ENCODE results near the gene OTOP3.

The OTOP3 gene

GRCh38 chr17:74943808-74944522 lies 8.3 kb downstream of the OTOP3 start:
- no peak for FAIRE-seq

GRCh38 chr17:74945543-74945942 lies 9.8 kb downstream of the OTOP3 start:
- FAIRE-seq: no peak

GRCh38 chr17:74946641-74947040 lies 10.9 kb downstream of the OTOP3 start:
- no peak for FAIRE-seq

GRCh38 chr17:74947041-74947754 lies 11.5 kb downstream of the OTOP3 start:
- no peak for FAIRE-seq

- FAIRE-seq: no peak
Measured at GRCh38 chr17:74949455-74950115, 13.9 kb downstream of the OTOP3 start.

GRCh38 chr17:74950207-74950606 lies 14.5 kb downstream of the OTOP3 start:
- FAIRE-seq: no peak

GRCh38 chr17:74951065-74951464 lies 15.4 kb downstream of the OTOP3 start:
- no peak for FAIRE-seq

GRCh38 chr17:74951680-74952421 lies 16.2 kb downstream of the OTOP3 start:
- FAIRE-seq: no peak

GRCh38 chr17:74952431-74953133 lies 16.9 kb downstream of the OTOP3 start:
- no peak for FAIRE-seq

- no peak for FAIRE-seq
Measured at GRCh38 chr17:74953134-74953687, 17.5 kb downstream of the OTOP3 start.

- FAIRE-seq: no peak
Measured at GRCh38 chr17:74954115-74954514, 18.4 kb downstream of the OTOP3 start.

- FAIRE-seq: no peak
Measured at GRCh38 chr17:74954665-74955421, 19.1 kb downstream of the OTOP3 start.

GRCh38 chr17:74956093-74956492 lies 20.4 kb downstream of the OTOP3 start:
- no peak for FAIRE-seq

- FAIRE-seq: no peak
Measured at GRCh38 chr17:74957935-74958740, 22.4 kb downstream of the OTOP3 start.

- no peak for FAIRE-seq
Measured at GRCh38 chr17:74959826-74960515, 24.3 kb downstream of the OTOP3 start.

GRCh38 chr17:74960570-74961342 lies 25.1 kb downstream of the OTOP3 start:
- no peak for FAIRE-seq

GRCh38 chr17:74961657-74962350 lies 26.1 kb downstream of the OTOP3 start:
- no peak for FAIRE-seq

Data from endometrium (tissue), 2 donors.